ENCODE data around the gene DTD2. TPM values are rescaled to one million over a fixed set of nuclear protein-coding genes. Genes with fewer than 3 reads are reported as not detected.

Gene DTD2
- total RNA-seq, 1 experiment from 2014 or later: 15.2 TPM

GRCh38 chr14:31501870-31502269 lies 44.6 kb upstream of the DTD2 start:
- Histone ChIP-seq H3K4me1 (ENCODE audit: control insufficient read depth, insufficient read depth, low read length) (no peaks in the 10 kb centered on the region), H3K4me3 (ENCODE audit: low read depth in 2 of 2, low read length in 2 of 2) (no peak overlapping the region), H3K9me3 (ENCODE audit: control insufficient read depth, insufficient read depth, low read depth, low read length) (no peaks in the 10 kb centered on the region), H3K27ac (ENCODE audit: low read length) (no peak overlapping the region), H3K36me3 (ENCODE audit: control insufficient read depth, insufficient read depth, low read length) (no peaks in the 10 kb centered on the region), H3K27me3 (ENCODE audit: control insufficient read depth, insufficient read depth, low read length) (no peaks in the 10 kb centered on the region; the same call in 1 of the 2 replicates)
- ChIA-PET POLR2A (no interaction called here), CTCF (no interaction called here)
- BruUV-seq (replicated peaks): no TSS peak
- in situ Hi-C loops (cut with HindIII; ENCODE audit: low pct_unique_long_range_greater_than_20kb, low sequenced_read_pairs) (no loop called here), intact Hi-C loops (cut with micrococcal nuclease; ENCODE audit: unreplicated experiment) (no loop called here)
- TF ChIP-seq SIN3A (IDR thresholded peaks at IDR 0.05; ENCODE audit: borderline replicate concordance, insufficient read depth, low read depth, low read length) (no peak), POLR2AphosphoS5 (IDR thresholded peaks at IDR 0.05; ENCODE audit: low read depth, low read length) (no peak), CTCF (IDR thresholded peaks at IDR 0.05) (no peak), TCF7L2 (IDR thresholded peaks at IDR 0.05; ENCODE audit: low read depth, low read length) (no peak), REST (IDR thresholded peaks at IDR 0.05; ENCODE audit: insufficient read depth in 1 of 2, low read depth in 2 of 2, low read length in 1 of 2) (no peak)
- DNase-seq (ENCODE audit: low read depth, low spot score) (no peak), ATAC-seq (no peak)

- ChIA-PET CTCF (no interaction called here), POLR2A (no interaction called here)
- in situ Hi-C loops (cut with HindIII; ENCODE audit: low pct_unique_long_range_greater_than_20kb, low sequenced_read_pairs): no loop called here
- intact Hi-C loops (cut with micrococcal nuclease; ENCODE audit: unreplicated experiment): no loop called here
- TF ChIP-seq TCF7L2 (IDR thresholded peaks at IDR 0.05; ENCODE audit: low read depth, low read length): no peak
- no peak for TF ChIP-seq REST (IDR thresholded peaks at IDR 0.05; ENCODE audit: insufficient read depth in 1 of 2, low read depth in 2 of 2, low read length in 1 of 2)
- no peak for TF ChIP-seq CTCF (IDR thresholded peaks at IDR 0.05)
- TF ChIP-seq POLR2AphosphoS5 (IDR thresholded peaks at IDR 0.05; ENCODE audit: low read depth, low read length): no peak
- Histone ChIP-seq H3K36me3 (ENCODE audit: control insufficient read depth, insufficient read depth, low read length) (no peaks in the 10 kb centered on the region), H3K4me3 (ENCODE audit: low read depth in 2 of 2, low read length in 2 of 2) (no peak overlapping the region), H3K27ac (ENCODE audit: low read length) (no peak overlapping the region), H3K27me3 (ENCODE audit: control insufficient read depth, insufficient read depth, low read length) (no peaks in the 10 kb centered on the region; the same call in 1 of the 2 replicates), H3K4me1 (ENCODE audit: control insufficient read depth, insufficient read depth, low read length) (no peaks in the 10 kb centered on the region), H3K9me3 (ENCODE audit: control insufficient read depth, insufficient read depth, low read depth, low read length) (no peaks in the 10 kb centered on the region)
- no peak for ATAC-seq
- BruUV-seq (replicated peaks): no TSS peak
- no peak for DNase-seq (ENCODE audit: low read depth, low spot score)
These were observed 35.6 kb upstream of the DTD2 start for GRCh38 chr14:31492759-31493498.
